ENCODE results near the gene RRP15.
A peak's percentile ranks its signal among the peaks of the same experiment; 100 is the strongest.

RRP15 gene

DNA sequence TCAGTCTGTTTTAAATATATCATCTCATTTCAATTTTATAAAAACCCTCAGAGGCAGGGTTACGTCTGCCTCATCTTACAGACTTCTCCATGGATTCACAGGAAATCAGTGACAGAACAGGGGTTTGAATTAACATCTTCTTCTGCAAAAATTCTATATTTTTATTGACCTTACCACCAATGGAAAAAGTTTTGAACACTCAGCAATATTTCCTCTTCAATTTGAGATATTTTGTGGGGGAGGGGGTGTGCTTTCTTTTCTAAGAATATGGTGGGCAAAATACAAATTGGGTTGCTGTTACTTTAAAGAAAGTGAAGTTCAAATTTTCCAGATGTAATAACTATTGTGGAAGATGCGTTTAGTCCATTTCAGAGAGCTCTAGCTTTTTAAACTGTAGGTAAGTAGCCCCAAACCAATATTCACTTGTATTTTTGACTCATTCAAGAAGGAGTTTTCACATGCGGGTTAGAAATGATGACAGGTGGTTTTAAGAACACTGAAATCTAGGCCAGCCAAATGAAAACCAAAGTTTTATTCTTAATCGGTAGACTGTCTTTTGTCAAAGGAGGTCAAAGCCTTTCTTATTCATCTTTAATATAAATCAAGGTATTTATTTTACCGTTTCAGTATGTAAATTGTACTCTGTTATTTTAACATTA, 77.5 kb downstream of the RRP15 start:
- no peak for DNase-seq (ENCODE audit: low read depth)

- no peak for DNase-seq (ENCODE audit: low read depth)
Observed at GRCh38 chr1:218363141-218363540, 78.0 kb downstream of the RRP15 start.

GRCh38 chr1:218364028-218364710, 79.1 kb downstream of the RRP15 start:
- no peak for DNase-seq (ENCODE audit: low read depth)

DNA sequence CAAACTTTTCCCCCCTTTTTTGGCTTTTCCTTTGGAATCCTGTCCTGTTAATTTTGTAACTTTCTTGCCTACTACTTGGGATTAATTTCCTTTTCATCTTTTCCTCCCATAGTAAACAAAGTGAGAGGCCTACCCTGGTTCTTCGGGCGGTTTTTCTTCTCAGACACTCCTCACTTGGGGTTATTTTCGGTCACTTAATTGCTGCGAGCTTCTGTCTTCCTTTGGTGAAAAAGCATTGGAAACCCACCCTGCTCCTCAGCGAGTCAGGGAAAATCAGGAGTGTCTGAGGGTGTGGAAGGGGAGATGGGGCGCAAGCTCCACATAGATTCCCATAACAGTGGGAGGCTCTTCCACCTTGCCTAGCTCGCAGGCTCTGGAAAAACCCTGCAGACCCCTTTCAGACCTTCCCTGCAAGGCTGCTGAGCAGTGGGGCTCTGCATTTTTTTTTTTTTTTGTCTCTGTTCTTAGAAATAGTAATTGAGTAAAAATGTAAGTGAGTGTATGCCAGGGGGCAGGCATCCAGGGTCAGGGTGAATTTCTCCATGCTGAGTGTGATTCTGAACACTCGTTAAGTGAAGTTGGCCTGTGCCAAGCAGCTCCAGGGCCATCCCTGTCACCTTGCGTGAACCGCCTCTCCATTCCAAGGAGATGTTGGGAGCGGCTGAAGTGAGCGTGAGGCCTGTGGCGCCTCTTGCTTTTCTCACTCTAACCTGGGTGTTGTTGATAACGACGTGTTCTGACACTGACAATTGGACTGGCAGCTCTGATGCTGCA, 80.3 kb downstream of the RRP15 start:
- DNase-seq (ENCODE audit: low read depth) = no peak

GRCh38 chr1:218366322-218367052, 81.4 kb downstream of the RRP15 start:
- DNase-seq (ENCODE audit: low read depth) = no peak

GRCh38 chr1:218367118-218367517, 82.0 kb downstream of the RRP15 start:
- no peak for DNase-seq (ENCODE audit: low read depth)

DNA sequence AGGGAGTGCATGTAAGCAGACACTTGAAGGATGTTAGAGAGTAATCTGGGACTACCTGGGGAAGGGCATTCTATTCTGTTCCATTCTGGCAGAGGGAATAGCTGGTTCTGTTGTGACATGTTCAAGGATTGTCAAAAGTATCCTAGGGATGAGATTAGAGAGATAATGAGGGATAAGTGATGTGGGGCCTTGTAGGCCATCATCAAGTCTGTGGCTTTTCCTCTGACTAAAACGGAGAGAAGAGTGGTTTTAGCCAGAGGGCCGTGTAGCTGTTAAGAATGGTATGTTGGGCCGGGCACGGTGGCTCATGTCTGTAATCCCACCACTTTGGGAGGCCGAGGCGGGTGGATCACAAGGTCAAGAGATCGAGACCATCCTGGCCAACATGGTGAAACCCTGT, 83.6 kb downstream of the RRP15 start:
- DNase-seq (ENCODE audit: low read depth) = no peak

DNA sequence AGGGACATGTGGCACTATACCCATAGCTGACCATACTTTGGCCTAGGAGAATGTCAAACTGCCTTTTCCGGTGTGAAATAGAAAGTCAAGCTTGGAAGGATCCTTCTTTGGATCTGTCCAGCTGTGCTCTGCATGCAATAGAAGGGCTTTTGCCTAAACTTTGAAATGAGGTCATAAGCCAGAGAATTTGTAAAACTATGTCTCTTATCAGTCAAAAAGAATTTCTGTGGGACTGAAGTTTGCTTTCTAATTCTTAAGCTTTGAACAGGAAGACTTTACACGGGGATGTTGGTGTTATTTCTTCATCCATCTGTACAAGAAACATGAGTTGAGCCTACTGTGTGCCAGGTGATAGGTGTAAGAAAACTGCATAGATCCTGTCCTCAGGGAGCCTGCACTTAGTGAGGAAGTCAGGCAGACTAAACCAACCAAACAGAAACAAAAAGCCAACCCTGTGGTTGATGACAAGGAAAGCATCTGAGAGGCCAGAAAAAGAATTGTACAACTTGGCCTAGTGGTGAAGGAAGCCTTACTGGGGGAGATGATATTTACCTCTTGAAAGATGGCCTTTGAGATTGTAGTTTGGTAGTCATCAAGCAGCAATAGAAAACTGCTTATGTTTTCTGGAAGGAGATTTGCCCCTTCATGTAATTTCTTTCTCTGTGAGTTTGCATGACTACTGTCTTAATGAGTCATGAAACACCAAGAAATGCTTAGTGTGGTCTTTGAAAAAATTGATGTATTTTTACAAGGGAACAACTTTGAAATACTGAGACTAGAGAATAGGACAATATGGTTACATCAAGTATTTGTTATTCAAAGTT, 84.8 kb downstream of the RRP15 start:
- DNase-seq (ENCODE audit: low read depth) = peak; percentile 74

GRCh38 chr1:218371927-218372672, 87.0 kb downstream of the RRP15 start:
- DNase-seq (ENCODE audit: low read depth) = no peak

- DNase-seq (ENCODE audit: low read depth) = peak; percentile 61
Observed at GRCh38 chr1:218374401-218375353, 89.6 kb downstream of the RRP15 start.

DNA sequence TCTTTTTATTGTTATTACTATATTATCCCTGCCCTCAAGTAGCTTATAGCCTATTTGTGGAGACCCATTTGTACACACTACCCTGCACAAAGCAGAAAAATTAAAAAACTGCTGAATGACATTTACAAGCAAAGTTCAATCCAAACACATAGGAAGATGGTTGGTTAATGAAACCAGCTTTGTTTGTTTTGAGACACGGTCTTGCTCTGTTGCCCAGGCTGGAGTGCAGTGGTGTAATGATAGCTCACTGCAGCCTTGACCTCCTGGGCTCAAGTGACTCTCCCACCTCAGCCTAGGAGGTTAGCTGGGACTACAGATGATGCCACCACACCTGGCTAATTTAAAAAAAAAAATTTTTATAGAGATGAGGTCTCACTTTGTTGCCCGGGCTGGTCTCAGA, 91.6 kb downstream of the RRP15 start:
- peak; percentile 25 for DNase-seq (ENCODE audit: low read depth)

DNA sequence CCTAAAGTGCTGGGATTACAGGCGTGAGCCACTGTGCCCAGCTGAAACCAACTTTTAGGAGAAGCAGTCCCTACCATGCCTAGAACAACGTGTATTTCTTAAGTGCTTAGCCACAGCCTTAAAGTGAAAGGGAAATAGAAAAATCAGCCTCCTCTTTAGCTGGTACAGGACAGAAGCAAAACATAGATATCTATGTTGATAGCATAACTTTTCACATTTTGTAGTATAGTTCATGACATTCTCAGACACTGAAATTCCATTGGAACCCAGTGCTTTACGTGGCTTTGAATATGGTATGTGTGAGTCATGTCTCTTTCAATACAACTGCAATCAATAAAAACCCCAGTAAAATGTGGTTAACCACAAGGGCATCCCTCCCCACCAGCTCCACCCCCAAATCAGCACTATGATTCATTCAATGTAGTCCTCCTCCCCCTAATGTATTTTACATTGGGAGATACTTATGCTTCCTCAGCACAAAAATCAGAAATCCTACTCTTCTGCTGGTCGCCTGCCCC, 92.1 kb downstream of the RRP15 start:
- peak; percentile 98 for DNase-seq (ENCODE audit: low read depth)

DNA sequence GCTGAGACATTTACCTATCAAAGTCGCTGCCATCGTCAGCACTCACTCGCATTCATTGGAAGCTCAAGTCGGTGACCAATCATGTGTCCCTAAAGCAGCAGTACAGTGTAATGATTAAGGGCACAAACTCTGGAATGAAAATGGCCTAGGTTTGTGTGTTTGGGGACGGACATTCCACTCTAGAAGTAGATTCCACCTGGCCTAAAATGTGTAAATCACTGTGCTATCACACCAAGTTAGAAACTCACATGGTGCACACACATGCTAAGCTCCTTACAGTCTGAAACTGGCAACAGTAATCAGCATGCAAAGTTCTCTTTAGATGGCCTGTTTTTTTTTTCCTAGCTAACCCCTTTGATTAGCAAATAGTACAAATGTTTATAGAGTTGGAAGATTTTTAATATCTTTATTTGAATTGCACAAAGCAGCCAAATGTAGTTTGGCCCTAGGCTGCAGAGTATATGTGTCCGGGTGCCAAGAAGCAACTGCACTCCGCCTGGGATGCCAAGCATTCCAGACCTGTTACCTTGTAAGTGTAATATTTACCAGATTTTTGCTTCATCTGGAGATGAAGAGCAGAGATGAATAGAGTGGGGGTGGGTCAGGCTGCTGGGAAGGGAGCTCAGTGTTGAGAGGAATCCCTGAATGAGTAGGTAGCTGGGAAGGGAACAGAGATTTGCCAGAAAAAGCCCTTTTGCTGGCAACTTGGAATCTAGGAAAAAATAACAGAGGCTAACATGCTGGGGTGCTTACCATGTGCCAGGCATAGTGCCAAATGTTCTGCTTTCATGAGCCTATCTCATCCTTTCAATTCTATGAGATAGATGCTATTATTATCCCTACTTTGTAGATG, 95.3 kb downstream of the RRP15 start:
- peak; percentile 86 for DNase-seq (ENCODE audit: low read depth)

DNA sequence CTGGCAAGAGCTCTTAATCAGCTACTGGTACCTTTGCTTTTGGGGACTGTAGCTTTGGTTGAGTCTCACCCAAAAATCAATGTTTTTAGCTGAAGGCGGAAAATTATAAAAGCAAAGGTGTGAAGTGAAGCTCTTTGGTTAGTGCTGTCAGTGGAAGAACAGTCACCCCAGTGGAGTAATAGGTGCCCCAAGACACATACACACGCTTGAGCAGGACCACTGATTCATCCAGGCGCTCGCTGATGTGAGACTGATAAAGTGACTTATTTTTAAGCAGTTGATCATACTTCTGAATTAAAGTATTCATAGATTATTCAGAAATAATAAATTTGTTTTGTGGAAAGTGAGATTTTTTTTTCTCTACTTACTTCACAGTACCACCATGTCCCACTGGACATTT, 97.2 kb downstream of the RRP15 start:
- DNase-seq (ENCODE audit: low read depth) = no peak

DNA sequence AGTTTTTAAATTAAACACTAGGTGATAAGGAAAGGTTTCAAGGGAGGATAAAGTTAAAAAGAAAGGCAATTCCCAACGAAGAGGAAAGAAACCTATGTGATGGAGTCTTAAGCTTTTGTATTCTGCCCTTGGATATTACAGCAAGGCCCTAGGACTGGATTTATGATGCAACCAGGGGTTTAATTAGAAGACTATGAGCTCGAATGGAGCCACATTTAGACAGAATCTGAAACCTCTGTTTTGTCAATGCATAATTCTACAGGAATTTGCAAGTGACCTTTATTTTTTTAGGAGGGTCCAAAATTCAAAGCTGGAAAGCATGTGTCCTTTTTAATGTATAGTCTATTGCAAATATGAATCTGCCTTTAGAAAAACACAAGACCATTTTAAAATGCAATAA, 98.0 kb downstream of the RRP15 start:
- no peak for DNase-seq (ENCODE audit: low read depth)

DNA sequence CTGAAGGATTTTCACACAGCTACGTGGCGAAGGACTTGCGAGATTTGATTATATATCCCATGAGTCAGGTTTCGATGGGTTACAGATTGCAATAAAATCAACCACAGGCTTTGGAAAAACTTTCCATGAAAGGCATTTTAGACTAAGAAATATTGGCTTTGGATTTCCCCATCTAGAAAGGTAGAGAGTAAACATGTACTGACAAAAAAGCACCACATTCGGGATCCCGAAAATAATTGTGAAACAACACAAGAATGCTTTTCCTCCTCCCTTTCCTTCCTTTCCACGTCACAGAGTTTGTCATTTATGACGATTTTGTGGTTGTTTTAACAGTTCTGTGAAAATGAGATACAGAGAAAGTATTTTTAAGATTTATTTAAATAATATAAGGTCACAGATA, 98.6 kb downstream of the RRP15 start:
- DNase-seq (ENCODE audit: low read depth) = peak; percentile 34

GRCh38 chr1:218384581-218384993, 99.5 kb downstream of the RRP15 start:
- peak; percentile 63 for DNase-seq (ENCODE audit: low read depth)
